Measurements from ENCODE around the gene PLA2R1. TPM values are rescaled to one million over a fixed set of nuclear protein-coding genes. Genes with fewer than 3 reads are reported as not detected.
A peak's percentile ranks its signal among the peaks of the same experiment; 100 is the strongest.

The PLA2R1 gene
- total and polyA plus RNA-seq, 10 donors: 1.3 to 17.0 (median 10.1) TPM

DNA sequence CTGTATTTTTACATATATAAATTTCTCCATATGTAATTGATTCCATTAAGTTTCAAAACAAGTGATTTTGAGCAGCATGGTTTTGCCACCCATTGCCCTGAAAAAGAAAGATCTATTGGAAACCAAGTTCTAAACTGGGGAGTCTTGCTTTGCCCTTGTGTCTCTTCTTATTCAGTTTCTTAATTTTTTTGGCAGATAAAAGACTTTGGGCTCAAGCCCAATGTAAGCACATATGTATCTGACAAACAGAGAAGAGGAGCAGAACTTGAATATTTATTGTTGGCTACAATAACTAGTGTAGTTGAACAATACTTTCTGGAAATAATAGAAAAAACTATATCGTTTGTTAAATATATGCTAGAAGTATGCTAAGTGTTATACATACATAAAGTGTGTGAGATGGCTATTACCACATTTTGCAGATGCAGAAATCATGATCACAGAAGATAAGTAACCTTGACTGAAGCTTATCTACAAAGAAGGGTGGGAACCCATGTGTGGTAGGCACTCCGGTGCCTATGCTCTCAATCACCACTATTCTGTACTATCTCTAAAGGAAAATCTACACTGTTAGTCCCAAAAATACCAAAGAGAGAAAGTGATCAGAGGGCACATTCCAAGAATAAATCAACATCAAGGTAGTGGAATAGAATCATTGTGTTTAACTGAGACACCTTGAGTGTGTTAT lies 109.1 kb downstream of the PLA2R1 start:
- Histone ChIP-seq H3K27me3 (replicated peaks in 1 of 7) (no peaks in the 10 kb centered on the region), H3K27ac (no peak overlapping the region), H3K9me3 (no peaks in the 10 kb centered on the region), H3K4me3 (no peak overlapping the region), H3K36me3 (no peaks in the 10 kb centered on the region), H3K4me1 (no peaks in the 10 kb centered on the region)
- no peak for TF ChIP-seq POLR2AphosphoS5 (IDR thresholded peaks at IDR 0.05)
- 80 to 88% (median 86%) methylated on average over 2 of the region's 2 CpGs for WGBS, 5 donors
- intact Hi-C loops (cut with DNase I; ENCODE audit: low total_unique reads): no loop called here
- DNase-seq: no peak

DNA sequence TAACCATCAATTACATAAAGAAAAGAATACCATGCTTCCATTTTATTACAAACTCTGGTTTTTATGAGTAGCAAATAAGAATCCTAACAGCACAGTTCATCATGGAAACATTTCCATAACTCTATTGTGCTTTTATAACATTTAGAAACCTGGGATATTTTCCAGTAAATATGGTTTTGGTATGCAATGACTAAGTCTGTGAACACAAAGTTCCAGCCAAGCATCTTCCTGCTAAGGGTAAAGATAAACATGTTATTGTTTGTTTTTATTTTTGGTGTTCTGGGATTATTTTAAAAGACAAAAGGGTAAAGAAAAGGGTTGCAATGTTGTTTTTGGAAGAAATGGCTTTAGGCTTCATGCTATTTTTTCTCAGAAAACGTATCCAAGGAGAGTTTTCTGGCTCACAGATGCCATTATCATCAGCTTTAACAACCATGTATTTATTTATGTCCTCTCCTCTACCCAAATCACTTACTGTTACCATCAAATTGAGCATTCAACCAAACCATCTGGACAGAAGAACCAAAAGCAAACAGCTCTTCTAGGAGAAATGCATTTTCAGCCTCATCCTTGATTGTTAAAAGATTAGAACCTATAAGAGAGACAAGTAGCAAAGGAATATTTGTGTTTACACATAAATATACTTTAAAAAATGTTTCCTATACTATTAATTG lies 116.0 kb downstream of the PLA2R1 start:
- H3K36me3 ChIP-seq: no peaks in the 10 kb centered on the region
- TF ChIP-seq POLR2AphosphoS5 (IDR thresholded peaks at IDR 0.05): no peak
- TF ChIP-seq POLR2A (IDR thresholded peaks at IDR 0.05): no peak
- TF ChIP-seq CTCF (IDR thresholded peaks at IDR 0.05 in 8 of 11, conservative IDR thresholded peaks at IDR 0.05 in 3 of 11): no peak
- H3K4me1 ChIP-seq: no peaks in the 10 kb centered on the region
- 50 to 84% (median 69%) methylated on average over 1 of the region's 1 CpG for WGBS, 5 donors
- no peaks in the 10 kb centered on the region for H3K9me3 ChIP-seq
- no peak overlapping the region for H3K4me3 ChIP-seq
- peak overlapping the region in 1 of 8 donors; percentile 16 for H3K27ac ChIP-seq
- intact Hi-C loops (cut with DNase I; ENCODE audit: low total_unique reads): no loop called here
- no peak for DNase-seq
- no peaks in the 10 kb centered on the region for H3K27me3 ChIP-seq (replicated peaks in 1 of 7)

DNA sequence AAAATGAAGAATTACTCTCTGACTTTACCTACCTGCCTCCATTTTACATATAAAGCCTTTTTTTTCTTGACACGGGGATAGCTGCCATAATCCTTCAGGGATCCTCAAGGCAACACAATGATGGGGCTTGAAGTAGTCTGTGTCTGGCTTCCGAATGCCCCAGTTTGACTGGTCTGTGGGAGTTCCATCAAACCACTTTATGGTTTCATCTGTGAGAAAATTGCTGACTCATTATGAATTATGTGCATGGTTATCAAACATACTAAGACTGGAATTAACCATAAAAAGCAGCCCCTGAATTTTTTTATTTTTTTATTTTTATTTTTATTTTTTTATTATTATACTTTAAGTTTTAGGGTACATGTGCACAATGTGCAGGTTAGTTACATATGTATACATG lies 117.5 kb downstream of the PLA2R1 start:
- Histone ChIP-seq H3K27ac (no peak overlapping the region), H3K36me3 (no peaks in the 10 kb centered on the region), H3K4me1 (no peaks in the 10 kb centered on the region), H3K27me3 (replicated peaks in 1 of 7) (no peaks in the 10 kb centered on the region), H3K9me3 (no peaks in the 10 kb centered on the region), H3K4me3 (no peak overlapping the region)
- intact Hi-C loops (cut with DNase I; ENCODE audit: low total_unique reads): no loop called here
- no peak for TF ChIP-seq POLR2A (IDR thresholded peaks at IDR 0.05)
- TF ChIP-seq CTCF (IDR thresholded peaks at IDR 0.05 in 8 of 11, conservative IDR thresholded peaks at IDR 0.05 in 3 of 11): no peak
- no peak for TF ChIP-seq POLR2AphosphoS5 (IDR thresholded peaks at IDR 0.05)
- DNase-seq: no peak
- 73 to 97% (median 83%) methylated on average over 2 of the region's 2 CpGs for WGBS, 5 donors

DNA sequence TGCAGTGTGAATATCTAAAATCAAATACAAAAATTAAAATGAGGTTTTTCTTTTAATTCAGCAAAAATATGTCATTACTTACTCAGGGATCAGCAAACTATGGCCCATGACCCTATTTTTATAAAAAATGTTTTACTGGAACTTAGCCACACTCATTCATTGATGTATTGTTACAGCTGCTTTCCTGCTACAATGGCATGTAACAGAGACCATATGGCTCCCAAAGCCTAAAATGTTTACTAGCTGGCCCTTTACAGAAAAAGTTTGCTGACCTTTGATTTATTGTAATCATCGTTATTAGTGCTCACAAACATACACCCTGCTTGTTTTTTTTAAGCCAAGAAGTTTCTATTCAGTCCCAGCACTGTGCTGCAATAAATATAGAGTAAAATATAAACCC lies 120.3 kb downstream of the PLA2R1 start:
- Histone ChIP-seq H3K36me3 (no peaks in the 10 kb centered on the region), H3K27ac (no peak overlapping the region), H3K27me3 (replicated peaks in 1 of 7) (no peaks in the 10 kb centered on the region), H3K4me3 (no peak overlapping the region), H3K4me1 (no peaks in the 10 kb centered on the region), H3K9me3 (no peaks in the 10 kb centered on the region)
- no peak for TF ChIP-seq POLR2A (IDR thresholded peaks at IDR 0.05)
- no peak for TF ChIP-seq POLR2AphosphoS5 (IDR thresholded peaks at IDR 0.05)
- TF ChIP-seq CTCF (IDR thresholded peaks at IDR 0.05 in 8 of 11, conservative IDR thresholded peaks at IDR 0.05 in 3 of 11): no peak
- DNase-seq: no peak
- 71 to 80% (median 74%) methylated on average over 1 of the region's 1 CpG for WGBS, 5 donors
- intact Hi-C loops (cut with DNase I; ENCODE audit: low total_unique reads): no loop called here
